Medulla oblongata (tissue), 1 donor: ENCODE measurements around the gene ZMYND8.
"Not testable (repeated sequence)": the region's sequence is repeated elsewhere in the genome, so short reads cannot be mapped to it uniquely, and the experiment has no call there.

Experiments used
- DNase-seq: peaks from one replicate; pipeline ENCODE4 v3.0.0-alpha.2; 2015; ENCODE audit errors: extremely low spot score

ZMYND8 gene

GRCh38 chr20:47356526-47357295 is at the start of gene ZMYND8:
Gene ZMYND8, minus strand, starts transcription at chr20:47356699. Its CDS starts 29 bp downstream, at chr20:47356670.
- peak; percentile 98 for DNase-seq

GRCh38 chr20:47405775-47406325 is 49.4 kb upstream of the ZMYND8 start:
- no peak for DNase-seq

GRCh38 chr20:47400685-47401084 is 44.2 kb upstream of the ZMYND8 start:
- DNase-seq, result no peak

- DNase-seq, result no peak
Measured at GRCh38 chr20:47397652-47398301, 41.3 kb upstream of the ZMYND8 start.

GRCh38 chr20:47396762-47397476 is 40.4 kb upstream of the ZMYND8 start:
- no peak for DNase-seq

GRCh38 chr20:47393796-47394514 is 37.5 kb upstream of the ZMYND8 start:
- not testable (repeated sequence) for DNase-seq

GRCh38 chr20:47392721-47393073 is 36.2 kb upstream of the ZMYND8 start:
- no peak for DNase-seq

GRCh38 chr20:47392015-47392720 is 35.7 kb upstream of the ZMYND8 start:
- no peak for DNase-seq

GRCh38 chr20:47391276-47392010 is 34.9 kb upstream of the ZMYND8 start:
- DNase-seq, result no peak

GRCh38 chr20:47389867-47390347 is 33.4 kb upstream of the ZMYND8 start:
- no peak for DNase-seq

GRCh38 chr20:47385968-47386367 is 29.5 kb upstream of the ZMYND8 start:
- DNase-seq, result not testable (repeated sequence)

- no peak for DNase-seq
Measured at GRCh38 chr20:47382746-47383415, 26.4 kb upstream of the ZMYND8 start.

- no peak for DNase-seq
Measured at GRCh38 chr20:47380481-47380880, 24.0 kb upstream of the ZMYND8 start.

- DNase-seq, result no peak
Measured at GRCh38 chr20:47379433-47380150, 23.1 kb upstream of the ZMYND8 start.

- no peak for DNase-seq
Measured at GRCh38 chr20:47377122-47377722, 20.7 kb upstream of the ZMYND8 start.

GRCh38 chr20:47376096-47376643 is 19.7 kb upstream of the ZMYND8 start:
- DNase-seq, result not testable (repeated sequence)

GRCh38 chr20:47374121-47374520 is 17.6 kb upstream of the ZMYND8 start:
- DNase-seq, result not testable (repeated sequence)

- no peak for DNase-seq
Measured at GRCh38 chr20:47373206-47373733, 16.8 kb upstream of the ZMYND8 start.
